ENCODE data around the gene GGT1. TPM values are rescaled to one million over a fixed set of nuclear protein-coding genes. Genes with fewer than 3 reads are reported as not detected.
"Not testable (repeated sequence)": the region's sequence is repeated elsewhere in the genome, so short reads cannot be mapped to it uniquely, and the experiment has no call there.

GGT1 gene
- total and polyA plus RNA-seq, 12 donors = 0.97 to 59.8 (median 4.0) TPM

DNA sequence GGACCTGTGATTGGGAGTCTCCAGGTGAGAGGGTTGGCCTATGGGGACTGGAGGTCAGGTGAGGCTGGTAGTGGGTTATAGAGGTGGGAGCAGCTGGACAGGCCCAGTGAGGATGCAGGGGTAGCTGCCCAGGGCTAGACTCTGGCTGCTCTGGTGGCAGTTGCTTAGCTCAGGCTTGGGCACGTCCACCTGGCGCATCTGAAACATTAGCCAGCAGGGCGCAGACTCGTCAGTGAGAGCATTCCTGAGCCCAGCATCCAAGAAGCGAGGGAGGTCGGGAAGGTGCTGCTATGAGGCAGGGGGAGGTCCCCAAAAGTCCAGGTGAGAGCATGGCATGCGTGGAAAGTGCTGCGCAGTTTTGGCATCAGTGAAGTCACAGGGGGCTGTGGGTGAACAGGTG is 3.5 kb upstream of the GGT1 start:
- no peaks in the 10 kb centered on the region for H3K9me3 ChIP-seq (replicated peaks in 1 of 3)
- no peak for DNase-seq
- intact Hi-C loops (cut with DNase I) = no loop called here
- TF ChIP-seq, protein P1, sequence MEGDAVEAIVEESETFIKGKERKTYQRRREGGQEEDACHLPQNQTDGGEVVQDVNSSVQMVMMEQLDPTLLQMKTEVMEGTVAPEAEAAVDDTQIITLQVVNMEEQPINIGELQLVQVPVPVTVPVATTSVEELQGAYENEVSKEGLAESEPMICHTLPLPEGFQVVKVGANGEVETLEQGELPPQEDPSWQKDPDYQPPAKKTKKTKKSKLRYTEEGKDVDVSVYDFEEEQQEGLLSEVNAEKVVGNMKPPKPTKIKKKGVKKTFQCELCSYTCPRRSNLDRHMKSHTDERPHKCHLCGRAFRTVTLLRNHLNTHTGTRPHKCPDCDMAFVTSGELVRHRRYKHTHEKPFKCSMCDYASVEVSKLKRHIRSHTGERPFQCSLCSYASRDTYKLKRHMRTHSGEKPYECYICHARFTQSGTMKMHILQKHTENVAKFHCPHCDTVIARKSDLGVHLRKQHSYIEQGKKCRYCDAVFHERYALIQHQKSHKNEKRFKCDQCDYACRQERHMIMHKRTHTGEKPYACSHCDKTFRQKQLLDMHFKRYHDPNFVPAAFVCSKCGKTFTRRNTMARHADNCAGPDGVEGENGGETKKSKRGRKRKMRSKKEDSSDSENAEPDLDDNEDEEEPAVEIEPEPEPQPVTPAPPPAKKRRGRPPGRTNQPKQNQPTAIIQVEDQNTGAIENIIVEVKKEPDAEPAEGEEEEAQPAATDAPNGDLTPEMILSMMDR (IDR thresholded peaks at IDR 0.05) = no peak
- TF ChIP-seq POLR2A (IDR thresholded peaks at IDR 0.05) = no peak
- H3K27ac ChIP-seq = no peak overlapping the region
- H3K36me3 ChIP-seq (replicated peaks in 1 of 2) = no peaks in the 10 kb centered on the region
- peaks cover 0 to 6% of the 10 kb centered on the region in 2 donors for H3K4me1 ChIP-seq (replicated peaks in 1 of 2)
- 84 to 100% (median 93%) methylated on average over 2 to 8 of the region's 8 CpGs for WGBS, 4 donors
- H3K4me3 ChIP-seq = no peak overlapping the region
- H3K27me3 ChIP-seq = no peaks in the 10 kb centered on the region

DNA sequence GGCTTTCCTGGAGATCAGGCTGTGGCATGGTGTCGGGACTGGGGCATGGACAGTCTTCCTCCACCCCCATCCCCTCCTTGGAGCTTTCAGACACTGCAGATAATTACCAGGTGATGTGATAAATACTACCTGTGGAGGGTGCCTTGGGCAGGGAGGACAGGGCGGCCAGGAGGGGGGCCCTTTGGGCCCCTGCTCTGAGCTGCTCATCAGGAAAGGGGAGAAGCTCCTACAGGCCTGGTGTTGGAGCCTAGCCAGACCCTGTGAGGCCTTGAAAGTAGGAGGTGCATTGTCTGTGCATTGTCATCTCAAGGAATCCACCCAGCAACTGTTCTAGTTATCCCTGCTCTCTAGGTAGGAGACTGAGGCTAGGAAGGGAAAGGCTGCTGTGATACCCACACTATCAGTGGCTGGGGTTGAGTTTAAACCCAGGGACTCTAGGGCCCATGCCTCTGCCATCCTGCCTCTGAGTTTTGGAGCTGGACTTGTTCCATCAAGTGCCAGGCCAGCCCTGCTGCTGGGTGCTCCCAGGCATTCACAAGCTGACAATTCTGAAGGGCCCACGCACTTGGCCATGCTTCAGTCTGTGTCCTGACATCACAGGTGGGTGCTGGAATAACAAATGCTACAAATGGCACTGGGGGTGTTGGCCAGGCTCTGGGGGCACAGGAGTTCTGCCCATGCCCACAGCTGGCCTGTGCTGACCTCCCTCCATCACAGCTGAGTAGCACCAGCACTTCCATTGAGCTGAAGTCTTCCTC is 2.9 kb upstream of the GGT1 start:
- DNase-seq; H3K4me3 ChIP-seq; intact Hi-C loops (cut with DNase I); H3K27me3 ChIP-seq; H3K9me3 ChIP-seq (replicated peaks in 1 of 3); H3K36me3 ChIP-seq (replicated peaks in 1 of 2); H3K27ac ChIP-seq; H3K4me1 ChIP-seq (replicated peaks in 1 of 2): not testable (repeated sequence)
- 60 to 92% (median 83%) methylated on average over 2 to 3 of the region's 3 CpGs for WGBS, 4 donors

DNA sequence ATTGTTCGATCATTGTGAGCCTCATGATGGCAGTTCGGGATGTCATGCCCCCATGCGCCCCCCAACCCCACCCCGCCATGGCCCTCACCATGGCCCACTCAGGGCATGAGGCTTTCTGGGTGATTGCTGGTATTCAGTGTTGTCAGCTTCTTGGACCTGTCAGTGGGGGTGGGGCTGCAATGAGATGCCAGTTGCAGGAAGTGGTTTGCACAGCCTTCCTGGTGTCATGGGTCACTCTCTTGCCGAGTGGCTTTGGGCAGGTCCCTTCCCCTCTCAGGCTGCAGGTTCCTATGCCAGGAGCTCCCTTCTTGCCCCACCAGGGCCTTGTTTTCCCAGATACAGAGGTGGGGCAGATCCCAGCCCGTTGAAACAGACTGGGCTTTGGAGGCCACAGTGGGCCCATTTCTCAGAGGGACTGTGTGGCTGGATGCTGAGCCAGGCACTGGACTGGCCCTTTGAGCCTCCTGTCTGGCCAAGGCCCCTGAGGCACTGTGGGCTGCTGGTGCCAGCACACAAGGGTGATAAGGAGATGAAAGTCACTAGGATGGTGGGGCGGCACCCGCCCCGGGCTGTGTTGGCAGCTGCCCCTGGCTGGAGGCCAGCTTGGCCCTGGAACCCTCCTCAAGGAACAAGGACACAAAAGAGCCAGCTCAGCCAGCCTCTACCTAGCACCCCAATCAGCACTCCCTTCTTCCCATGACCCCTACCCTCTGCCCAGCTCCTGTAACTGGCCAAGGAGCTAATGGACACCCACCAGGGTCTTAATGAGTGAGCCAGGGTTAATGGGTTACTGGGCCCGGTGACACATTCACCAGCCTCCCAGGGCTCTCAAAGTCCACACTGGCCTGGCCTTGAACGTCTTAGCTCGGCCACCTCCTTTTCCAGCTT is 1.5 kb upstream of the GGT1 start:
- intact Hi-C loops (cut with DNase I) = no loop called here
- TF ChIP-seq, protein P1 (IDR thresholded peaks at IDR 0.05) = no peak
- no peak for TF ChIP-seq POLR2A (IDR thresholded peaks at IDR 0.05)
- no peaks in the 10 kb centered on the region for H3K9me3 ChIP-seq (replicated peaks in 1 of 3)
- DNase-seq = peak in 6 of 7 donors; percentile 74 to 81 (median 80)
- H3K27ac ChIP-seq = no peak overlapping the region
- no peaks in the 10 kb centered on the region for H3K36me3 ChIP-seq (replicated peaks in 1 of 2)
- no peaks in the 10 kb centered on the region for H3K27me3 ChIP-seq
- no peak overlapping the region for H3K4me3 ChIP-seq
- H3K4me1 ChIP-seq (replicated peaks in 1 of 2) = peaks cover 0 to 6% of the 10 kb centered on the region in 2 donors
- WGBS, 4 donors = 54 to 70% (median 61%) methylated on average over 8 to 12 of the region's 12 CpGs

DNA sequence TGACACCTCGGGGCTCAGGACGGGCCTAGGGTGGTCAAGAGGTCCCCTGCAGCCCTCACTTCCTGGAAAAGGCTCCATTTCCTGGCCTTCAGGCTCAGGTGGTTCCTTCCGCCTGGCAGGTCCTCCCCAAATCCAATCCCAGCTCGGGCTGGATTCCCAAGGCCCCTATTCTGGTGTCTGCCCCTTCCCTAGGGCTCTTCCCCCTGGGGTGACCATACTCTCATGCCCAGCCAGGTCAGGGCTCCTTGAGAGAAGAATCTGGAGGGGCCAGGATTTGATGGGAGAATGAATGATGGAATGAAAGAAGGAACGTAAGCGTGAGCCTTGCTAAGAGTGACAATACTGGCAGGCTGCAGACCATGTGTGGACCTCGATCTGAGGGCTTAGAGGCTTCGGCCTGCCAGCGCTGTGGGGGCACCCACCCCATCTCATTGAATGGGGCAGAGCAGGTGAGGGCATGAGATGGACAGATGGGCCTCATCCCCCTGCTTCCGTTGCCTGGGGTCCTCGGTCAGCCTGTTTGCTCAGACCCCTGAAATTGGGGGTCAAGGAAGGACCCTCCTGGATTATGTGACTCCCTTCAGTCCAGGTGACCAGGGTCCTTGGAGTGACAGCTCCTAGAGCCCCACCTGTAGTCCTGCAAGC is 766 bp upstream of the GGT1 start:
- H3K36me3 ChIP-seq (replicated peaks in 1 of 2); intact Hi-C loops (cut with DNase I); H3K9me3 ChIP-seq (replicated peaks in 1 of 3); H3K27ac ChIP-seq; H3K27me3 ChIP-seq; H3K4me3 ChIP-seq; H3K4me1 ChIP-seq (replicated peaks in 1 of 2); DNase-seq: not testable (repeated sequence)
- 84 to 90% (median 87%) methylated on average over 8 to 11 of the region's 11 CpGs for WGBS, 4 donors

DNA sequence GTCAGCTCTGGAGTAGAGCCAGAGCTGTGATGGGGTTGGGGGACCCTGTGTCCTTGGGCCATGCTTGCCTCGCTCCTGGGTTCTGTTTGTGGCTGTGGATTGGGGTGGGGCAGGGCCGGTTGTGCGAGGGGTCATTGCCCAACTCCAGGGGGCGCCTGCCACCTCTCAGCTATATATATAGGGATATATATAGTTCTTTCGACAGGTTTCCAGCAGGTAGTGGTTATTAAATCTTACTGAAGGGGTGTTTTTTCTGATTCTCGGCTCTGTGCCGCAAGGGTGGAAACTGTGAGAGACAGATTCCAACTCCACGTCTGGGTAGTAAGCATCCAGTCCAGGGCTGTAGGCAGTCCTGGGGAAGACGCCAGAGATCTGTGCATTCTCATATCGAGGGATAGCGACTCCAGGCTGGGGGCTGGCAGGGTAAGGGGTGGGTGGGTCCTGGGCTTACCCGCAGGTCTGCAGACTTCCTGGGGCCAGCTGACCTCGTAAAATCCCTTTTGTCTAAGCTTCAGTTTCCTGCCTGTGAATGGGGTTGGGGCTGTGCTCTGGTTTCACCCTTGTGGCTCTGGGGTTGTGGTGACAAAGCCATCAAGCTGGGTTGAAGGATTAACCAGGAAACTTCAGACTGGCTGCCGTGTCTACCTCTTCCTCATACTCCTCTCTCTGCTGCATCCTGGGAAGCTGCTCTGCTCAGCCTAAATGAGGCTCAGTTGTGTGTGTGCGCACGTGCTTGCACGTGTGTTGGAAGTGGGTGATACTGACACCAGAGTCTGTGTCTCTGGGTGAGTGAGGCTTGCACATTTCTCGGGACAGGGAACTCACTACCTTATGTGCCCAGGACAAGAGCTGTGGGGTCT is 1.0 kb downstream of the GGT1 start:
- H3K36me3 ChIP-seq (replicated peaks in 1 of 2); H3K4me1 ChIP-seq (replicated peaks in 1 of 2); H3K27ac ChIP-seq; intact Hi-C loops (cut with DNase I); H3K9me3 ChIP-seq (replicated peaks in 1 of 3); H3K27me3 ChIP-seq; H3K4me3 ChIP-seq; DNase-seq: not testable (repeated sequence)
- WGBS, 4 donors = 41 to 58% (median 42%) methylated on average over 11 to 18 of the region's 18 CpGs

DNA sequence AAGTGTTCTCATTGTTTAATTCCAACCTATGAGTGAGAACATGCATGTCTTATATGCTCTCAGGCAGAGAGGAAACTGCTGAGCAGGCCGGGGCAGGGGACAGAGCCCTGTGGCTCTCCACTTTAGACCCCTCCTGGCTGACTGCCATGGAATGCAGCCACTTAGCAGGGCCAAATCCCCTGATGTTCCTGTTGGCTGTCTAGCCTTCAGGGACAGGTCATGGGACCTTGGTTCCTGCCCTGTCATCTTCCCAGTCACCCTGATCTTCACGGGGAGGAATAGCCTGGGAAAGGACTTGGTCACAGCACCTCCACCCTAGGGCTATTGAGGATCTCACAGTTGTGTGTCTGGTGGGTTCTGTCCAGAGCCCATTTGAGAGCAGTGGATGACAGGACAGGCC is 3.3 kb downstream of the GGT1 start:
- H3K27ac ChIP-seq; intact Hi-C loops (cut with DNase I); DNase-seq; H3K27me3 ChIP-seq; H3K4me3 ChIP-seq; H3K4me1 ChIP-seq (replicated peaks in 1 of 2); H3K9me3 ChIP-seq (replicated peaks in 1 of 3); H3K36me3 ChIP-seq (replicated peaks in 1 of 2): not testable (repeated sequence)
- WGBS, 4 donors = 60 to 68% (median 60%) methylated on average over 1 to 2 of the region's 2 CpGs; no CpG with 5 or more reads in 1 of the 4 donors

DNA sequence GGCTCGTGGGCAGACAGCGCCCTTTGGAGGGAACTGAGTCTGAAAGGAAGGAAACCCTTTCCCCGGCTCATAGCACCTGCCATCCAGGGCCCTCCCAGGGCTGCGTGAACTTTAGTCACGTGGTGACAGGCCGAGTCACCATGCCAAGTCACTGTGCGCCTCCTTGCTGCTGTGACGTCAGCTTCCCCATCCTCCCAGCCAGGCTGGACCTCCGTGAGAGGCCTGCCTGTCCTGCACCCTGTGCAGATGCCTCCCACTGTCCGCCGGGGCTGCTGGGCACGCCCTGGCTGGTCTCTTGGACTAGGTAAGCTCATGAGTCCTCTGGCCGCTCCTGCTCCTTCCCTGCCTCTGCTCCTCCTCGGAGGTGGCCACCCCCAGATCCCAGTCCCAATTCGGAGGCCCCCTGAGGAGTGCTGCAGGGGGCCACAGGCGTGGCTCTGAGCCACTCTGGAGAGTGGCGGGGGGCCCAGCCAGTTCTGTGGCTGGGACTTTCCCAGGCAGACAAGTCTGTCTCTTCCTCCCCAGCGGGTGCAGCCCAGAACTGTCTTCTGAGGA is 4.5 kb downstream of the GGT1 start:
- H3K27me3 ChIP-seq; H3K27ac ChIP-seq; intact Hi-C loops (cut with DNase I); H3K4me3 ChIP-seq; H3K4me1 ChIP-seq (replicated peaks in 1 of 2); H3K9me3 ChIP-seq (replicated peaks in 1 of 3); H3K36me3 ChIP-seq (replicated peaks in 1 of 2): not testable (repeated sequence)
- DNase-seq = peak in 1 of 7 donors; percentile 53
- WGBS, 4 donors = 68 to 100% (median 73%) methylated on average over 2 to 18 of the region's 18 CpGs

DNA sequence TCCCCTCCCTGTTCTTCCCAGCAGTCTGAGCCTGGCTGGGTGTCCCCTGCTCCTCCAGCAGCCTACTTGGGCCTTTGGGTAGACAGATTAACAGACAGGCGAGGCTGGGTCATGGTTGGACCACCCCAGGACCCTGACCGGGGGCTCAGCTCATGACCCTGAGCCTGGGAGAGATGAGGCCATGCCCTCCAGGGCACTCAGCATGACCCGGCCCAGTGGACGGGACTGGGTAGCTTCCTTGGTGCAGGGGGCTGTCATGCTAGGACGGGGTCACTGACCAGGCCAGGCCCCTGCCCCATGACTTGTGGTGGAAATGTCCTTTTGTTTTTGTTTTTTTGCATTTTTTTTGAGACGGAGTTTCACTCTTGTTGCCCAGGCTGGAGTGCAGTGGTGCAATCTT is 5.3 kb downstream of the GGT1 start:
- H3K4me1 ChIP-seq (replicated peaks in 1 of 2); intact Hi-C loops (cut with DNase I); H3K27ac ChIP-seq; H3K36me3 ChIP-seq (replicated peaks in 1 of 2); H3K4me3 ChIP-seq; H3K27me3 ChIP-seq; DNase-seq; H3K9me3 ChIP-seq (replicated peaks in 1 of 3): not testable (repeated sequence)
- 73 to 87% (median 82%) methylated on average over 3 to 6 of the region's 6 CpGs for WGBS, 4 donors
